DMS 273 treated with DMSO at 0.1 percent for 48 hours (cell line): ENCODE data around the gene KLHL36.

Experiments used
- DNase-seq: peaks from one replicate; lab custom pipeline; 2025; lab: John Stamatoyannopoulos, UW

Gene KLHL36

DNA sequence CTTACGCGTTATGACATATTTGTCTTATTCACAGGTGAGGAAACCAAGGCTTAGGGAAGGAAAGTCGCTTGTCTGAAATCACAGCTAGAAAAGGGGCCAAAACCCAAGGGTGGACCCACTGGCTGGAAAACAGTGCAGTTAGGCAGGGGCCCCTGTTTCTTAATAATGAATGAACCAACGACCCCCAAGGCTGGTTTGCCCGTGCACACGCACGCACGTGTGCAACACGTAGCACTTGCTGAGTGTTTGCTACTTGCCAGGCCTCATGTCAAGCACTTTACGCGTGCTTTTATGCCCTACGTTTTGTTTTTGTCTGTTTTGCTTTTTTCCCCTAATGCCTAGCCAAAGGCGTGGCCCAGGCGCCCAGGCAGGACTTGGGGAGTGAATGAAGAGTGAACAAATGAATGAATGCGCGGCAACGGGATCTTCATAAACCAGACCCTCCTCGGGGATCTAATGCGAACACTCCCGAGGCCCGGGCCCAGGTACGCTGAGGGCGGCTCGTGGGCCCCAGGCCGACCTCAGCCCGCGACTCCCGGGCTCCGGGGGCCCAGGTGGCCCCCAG lies 50.9 kb downstream of the KLHL36 start:
- no peak for DNase-seq

DNA sequence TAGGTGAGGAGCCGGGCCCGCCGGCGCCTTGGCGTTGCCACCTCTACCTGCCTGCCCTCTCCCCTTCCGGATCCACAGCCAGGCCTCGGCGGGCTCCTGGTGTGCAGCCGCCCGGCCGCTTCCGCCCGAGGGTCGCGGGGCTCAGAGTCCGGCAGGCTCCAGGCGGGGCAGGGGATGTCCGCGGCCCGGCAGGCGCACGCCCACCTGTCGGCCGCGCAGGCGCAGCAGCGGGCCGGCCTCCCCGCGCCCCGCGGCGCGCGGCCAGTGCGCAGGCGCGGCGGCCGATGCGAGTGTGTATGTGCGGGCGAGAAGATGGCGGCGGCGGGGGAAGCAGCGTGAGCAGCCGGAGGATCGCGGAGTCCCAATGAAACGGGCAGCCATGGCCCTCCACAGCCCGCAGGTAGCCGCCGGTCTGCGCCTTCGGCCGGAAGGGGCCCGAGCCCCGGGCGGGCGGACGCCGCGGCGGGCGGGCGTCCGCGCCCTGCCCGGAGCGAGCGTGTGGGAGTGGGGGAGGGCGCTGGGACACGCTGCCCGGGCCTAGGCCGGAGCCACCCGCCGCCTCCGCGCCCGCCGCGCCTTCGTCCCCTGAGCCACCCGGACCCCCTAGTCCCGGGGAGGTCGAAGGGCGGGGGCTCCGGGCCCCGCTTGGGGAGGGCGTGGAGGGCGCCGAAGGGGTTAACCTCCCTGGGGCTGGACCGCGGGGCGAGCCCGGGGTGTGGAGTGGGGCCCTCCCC lies 51.6 kb downstream of the KLHL36 start, which contains the start of gene USP10:
TSS of gene USP10 (plus strand) at position 289 of the 734 bp plus-strand sequence. CDS start at position 380, 91 bp downstream.
- DNase-seq, result peak; percentile 24

- no peak for DNase-seq
Measured at GRCh38 chr16:84700446-84701300, 52.4 kb downstream of the KLHL36 start.

DNA sequence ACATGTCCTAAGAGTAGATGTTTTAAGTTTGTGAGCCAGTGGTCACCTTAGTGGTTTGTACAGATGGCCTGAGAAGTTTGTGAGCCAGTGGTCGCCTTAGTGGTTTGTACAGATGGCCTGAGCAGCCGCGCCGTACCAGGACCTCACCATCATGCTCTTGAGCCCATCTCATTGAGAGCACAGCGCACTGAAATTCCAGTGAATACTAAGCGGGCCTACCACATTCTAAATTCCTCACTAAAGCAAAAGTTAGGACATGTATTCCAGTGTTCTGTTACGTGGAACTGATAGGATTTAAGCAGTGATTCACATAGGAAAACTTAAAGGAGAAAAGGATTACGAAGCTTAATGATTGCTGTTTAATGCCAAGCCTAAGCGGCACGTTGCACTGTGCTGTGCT lies 55.4 kb downstream of the KLHL36 start:
- no peak for DNase-seq

- DNase-seq, result no peak
Measured at GRCh38 chr16:84704253-84704652, 55.9 kb downstream of the KLHL36 start.

GRCh38 chr16:84706856-84707255 lies 58.5 kb downstream of the KLHL36 start:
- no peak for DNase-seq

DNA sequence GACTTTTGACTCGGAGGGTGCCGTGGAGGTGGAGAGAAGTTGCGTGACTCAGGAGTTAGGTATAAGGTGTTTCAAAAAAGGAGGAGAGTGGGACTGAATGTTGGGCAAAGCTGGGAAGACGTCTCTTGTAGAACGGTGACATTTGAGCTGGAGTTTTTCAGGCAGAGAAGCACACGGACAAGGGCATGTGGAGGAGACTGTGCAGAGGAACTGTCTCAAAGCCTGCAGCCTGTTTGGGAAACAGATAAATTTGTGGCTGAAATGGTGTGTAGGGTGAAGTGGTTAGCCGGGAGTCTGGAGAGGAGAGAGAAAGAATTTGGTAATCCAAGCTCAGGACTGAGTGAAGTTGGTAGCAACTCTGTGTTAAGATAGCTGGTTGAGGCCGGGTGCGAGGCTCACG lies 61.3 kb downstream of the KLHL36 start:
- no peak for DNase-seq

DNA sequence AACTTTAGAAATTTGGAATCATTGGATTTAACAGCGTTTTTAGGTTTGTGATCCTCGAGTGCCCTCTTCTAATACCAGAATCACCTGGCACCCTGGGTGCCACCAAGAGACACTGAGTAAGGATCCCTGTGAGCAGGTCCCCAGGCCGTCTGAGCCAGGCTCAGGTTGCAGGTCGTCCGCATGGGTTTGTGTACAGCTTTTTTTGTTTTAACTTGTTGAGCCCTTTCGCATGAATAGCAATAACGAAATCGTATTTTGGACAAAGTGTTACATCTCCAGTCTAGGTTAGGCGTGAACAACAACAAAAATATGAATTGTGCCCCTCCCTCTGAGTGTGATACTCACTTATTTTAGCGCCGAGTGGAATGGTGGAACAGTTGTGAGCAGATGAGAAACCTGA lies 62.4 kb downstream of the KLHL36 start:
- DNase-seq, result no peak
